BJ (cell line): Measurements from ENCODE around the gene GSTO2. TPM values are rescaled to one million over a fixed set of nuclear protein-coding genes. Genes with fewer than 3 reads are reported as not detected.

ENCODE experiments used
- CTCF ChIA-PET: fragments of 350-600 bp; formaldehyde crosslinking; extraction: SDS; loops from one replicate; lab custom pipeline; 2021; ENCODE audit warnings: antibody characterized with exemption, inconsistent platforms; lab: Yijun Ruan, JAX
- POLR2A ChIA-PET: fragments of 300-600 bp; sonication (Branson Sonifier 250); formaldehyde crosslinking; extraction: SDS; loops from one replicate; lab custom pipeline; 2021; ENCODE audit warnings: antibody characterized with exemption; lab: Charles Lee
- DNase-seq: peaks from one replicate; pipeline ENCODE4 v3.0.0-alpha.2; 2011; ENCODE audit warnings: low read depth
- H3K27me3 ChIP-seq: 2 replicates; pipeline ENCODE4 v1.6.0; 2011; ENCODE audit warnings: low read length; ENCODE audit not compliant: control insufficient read depth, insufficient read depth
- H3K36me3 ChIP-seq: 2 replicates; pipeline ENCODE4 v1.5.1; 2011; ENCODE audit warnings: low read length; ENCODE audit not compliant: control insufficient read depth, insufficient read depth
- H3K4me3 ChIP-seq: 2 replicates; pipeline ENCODE4 v1.5.1; 2011; ENCODE audit warnings: low read depth, mild to moderate bottlenecking, control low read depth, low read length
- CTCF ChIP-seq: IDR thresholded peaks from 2 replicates; pipeline ENCODE4 v1.5.1; 2011; ENCODE audit warnings: low read depth, mild to moderate bottlenecking, control low read depth, inconsistent platforms, low read length, moderate library complexity; ENCODE audit not compliant: insufficient read depth
- polyA plus RNA-seq: library from polyadenylated mRNA; depleted of rRNA; stranded (reverse); fragments of >200 nt; gene quantifications from 2 replicates; pipeline ENCODE4 v1.2.3, GENCODE V29; 2011

The GSTO2 gene
- polyA plus RNA-seq, 1 experiment: 4.9 TPM

GRCh38 chr10:104279550-104280259 lies 10.7 kb downstream of the GSTO2 start:
- ChIA-PET POLR2A (no interaction called here), CTCF (interaction anchor here (1.2 to 9.2 kb wide), 4 partner anchors 8 to 567 kb away, joined by 3 to 154 read pairs (median 12); partner anchors contain the start of gene CFAP58)
- DNase-seq: no peak
- Histone ChIP-seq H3K36me3 (no peaks in the 10 kb centered on the region), H3K27me3 (no peaks in the 10 kb centered on the region), H3K4me3 (no peak overlapping the region)
- no peak for TF ChIP-seq CTCF

GRCh38 chr10:104281694-104282093 lies 12.7 kb downstream of the GSTO2 start:
- Histone ChIP-seq H3K27me3 (no peaks in the 10 kb centered on the region), H3K4me3 (no peak overlapping the region), H3K36me3 (no peaks in the 10 kb centered on the region)
- POLR2A ChIA-PET: no interaction called here
- DNase-seq: no peak
- TF ChIP-seq CTCF: no peak
- CTCF ChIA-PET: interaction anchor here (1.9 to 9.2 kb wide), 3 partner anchors 6 to 68 kb away, joined by 11 to 154 read pairs (median 15); no protein-coding TSS in a partner anchor

- no peaks in the 10 kb centered on the region for H3K36me3 ChIP-seq
- H3K4me3 ChIP-seq: no peak overlapping the region
- ChIA-PET CTCF (interaction anchor here (0.6 to 12.9 kb wide), 4 partner anchors 8 to 240 kb away, joined by 3 to 259 read pairs (median 78); partner anchors contain the start of gene CFAP58), POLR2A (no interaction called here)
- H3K27me3 ChIP-seq: no peaks in the 10 kb centered on the region
- DNase-seq: no peak
- no peak for TF ChIP-seq CTCF
Observed at GRCh38 chr10:104284846-104285245, 15.9 kb downstream of the GSTO2 start.

GRCh38 chr10:104286939-104287338 lies 18.0 kb downstream of the GSTO2 start:
- TF ChIP-seq CTCF: no peak
- Histone ChIP-seq H3K36me3 (no peaks in the 10 kb centered on the region), H3K4me3 (no peak overlapping the region), H3K27me3 (no peaks in the 10 kb centered on the region)
- no peak for DNase-seq
- CTCF ChIA-PET: interaction anchor here (11.7 to 12.9 kb wide), 2 partner anchors 10 to 63 kb away, joined by 154 to 259 read pairs; partner anchors contain the start of gene CFAP58
- POLR2A ChIA-PET: no interaction called here

- TF ChIP-seq CTCF: no peak
- H3K4me3 ChIP-seq: no peak overlapping the region
- no peaks in the 10 kb centered on the region for H3K36me3 ChIP-seq
- DNase-seq: no peak
- no peaks in the 10 kb centered on the region for H3K27me3 ChIP-seq
- ChIA-PET POLR2A (no interaction called here), CTCF (interaction anchor here (11.7 to 12.9 kb wide), 2 partner anchors 11 to 62 kb away, joined by 154 to 259 read pairs; partner anchors contain the start of gene CFAP58)
Observed at GRCh38 chr10:104288355-104288754, 19.4 kb downstream of the GSTO2 start.
